Spinal cord (tissue), 10 donors: ENCODE data around the gene HOXC4. TPM values are rescaled to one million over a fixed set of nuclear protein-coding genes. Genes with fewer than 3 reads are reported as not detected.
"Not testable (repeated sequence)": the region's sequence is repeated elsewhere in the genome, so short reads cannot be mapped to it uniquely, and the experiment has no call there.

ENCODE experiments used
- DNase-seq, 6 donors: peaks; one replicate each; pipeline versions ENCODE4 v3.0.0 to v3.0.0-alpha.2; 2013 to 2015; ENCODE audit warnings: low spot score in 6 of 6, low read depth in 4 of 6
- H3K27ac ChIP-seq: one replicate; pipeline ENCODE4 v1.5.1; 2013; ENCODE audit warnings: low read depth, low read length, control low read depth
- H3K27me3 ChIP-seq: one replicate; pipeline ENCODE4 v1.6.1; 2013; ENCODE audit warnings: low read length; ENCODE audit not compliant: control insufficient read depth, insufficient read depth
- H3K36me3 ChIP-seq: one replicate; pipeline ENCODE4 v1.6.1; 2013; ENCODE audit warnings: low read length; ENCODE audit not compliant: control insufficient read depth, insufficient read depth
- H3K4me1 ChIP-seq: one replicate; pipeline ENCODE4 v1.6.1; 2013; ENCODE audit warnings: low read length; ENCODE audit not compliant: control insufficient read depth, insufficient read depth
- H3K4me3 ChIP-seq: one replicate; pipeline ENCODE4 v1.5.1; 2013; ENCODE audit warnings: low read depth, low read length, control low read depth
- H3K9me3 ChIP-seq: one replicate; pipeline ENCODE4 v1.6.1; 2013; ENCODE audit warnings: low read length; ENCODE audit not compliant: control insufficient read depth, insufficient read depth
- WGBS: methylation state at CpG from one replicate; pipeline ENCODE4 v1.1.5; 2013; ENCODE audit warnings: missing lambda C conversion rate; ENCODE audit not compliant: insufficient coverage; 5-methylcytosine and 5-hydroxymethylcytosine counted together
- polyA plus RNA-seq, 2 donors: library from polyadenylated mRNA; unstranded; fragments of 120-200 nt; gene quantifications; one replicate each; pipeline ENCODE4 v1.2.1, GENCODE V29; 2013; ENCODE audit not compliant: insufficient read length in 2 of 2
- total RNA-seq, 2 donors: library from RNA; depleted of rRNA in 1 of 2; stranded (reverse); fragments of 120-200 nt in 1 of 2; fragments of >200 nt in 1 of 2; gene quantifications; one replicate each; pipeline versions ENCODE4 v1.2.3 to v1.2.4, GENCODE V29; 2013 to 2014
- donor health status: healthy.

Gene HOXC4
- total and polyA plus RNA-seq, 4 donors: 10.0 to 100 (median 54.5) TPM

- H3K36me3 ChIP-seq, H3K27me3 ChIP-seq, H3K9me3 ChIP-seq: not testable (repeated sequence)
- WGBS: 13% methylated on average over 8 of the region's 16 CpGs
- Histone ChIP-seq H3K4me1 (peaks cover 31% of the 10 kb centered on the region), H3K27ac (peak overlapping the region; percentile 94), H3K4me3 (peak overlapping the region; percentile 21)
- DNase-seq: peak in 2 of 6 donors; percentile 54 to 82
Observed at GRCh38 chr12:54081053-54081514, 27.4 kb downstream of the HOXC4 start.

- DNase-seq: peak in 2 of 6 donors; percentile 54 to 78
- Histone ChIP-seq H3K4me3 (peak overlapping the region; percentile 16), H3K4me1 (peaks cover 30% of the 10 kb centered on the region), H3K27ac (peak overlapping the region; percentile 94)
- 10% methylated on average over 18 of the region's 35 CpGs for WGBS
- H3K9me3 ChIP-seq, H3K27me3 ChIP-seq, H3K36me3 ChIP-seq: not testable (repeated sequence)
Observed at GRCh38 chr12:54081581-54082396, 28.2 kb downstream of the HOXC4 start.

GRCh38 chr12:54082397-54082892, 28.8 kb downstream of the HOXC4 start:
- 0% methylated on average over 11 of the region's 36 CpGs for WGBS
- Histone ChIP-seq H3K4me3 (peak overlapping the region; percentile 16), H3K27ac (peak overlapping the region; percentile 94)

GRCh38 chr12:54088011-54088410, 34.4 kb downstream of the HOXC4 start:
- not testable (repeated sequence) for H3K27me3 ChIP-seq, DNase-seq, H3K36me3 ChIP-seq, H3K4me3 ChIP-seq, H3K9me3 ChIP-seq, H3K27ac ChIP-seq
- peaks cover 13% of the 10 kb centered on the region for H3K4me1 ChIP-seq

More at GRCh38 chr12:54082397-54082892, 28.8 kb downstream of the HOXC4 start:
- peaks cover 24% of the 10 kb centered on the region for H3K4me1 ChIP-seq
- H3K36me3 ChIP-seq: no peaks in the 10 kb centered on the region
- peak in 2 of 6 donors; percentile 75 to 94 for DNase-seq
- H3K27me3 ChIP-seq: no peaks in the 10 kb centered on the region
- no peaks in the 10 kb centered on the region for H3K9me3 ChIP-seq

- no CpG with 5 or more reads among the region's 6 CpGs for WGBS
- H3K4me3 ChIP-seq, H3K4me1 ChIP-seq, H3K36me3 ChIP-seq, H3K27me3 ChIP-seq, H3K9me3 ChIP-seq, H3K27ac ChIP-seq, DNase-seq: not testable (repeated sequence)
Observed at GRCh38 chr12:54089465-54089864, 35.8 kb downstream of the HOXC4 start.

- not testable (repeated sequence) for H3K9me3 ChIP-seq, H3K36me3 ChIP-seq, H3K27ac ChIP-seq, H3K4me1 ChIP-seq, H3K27me3 ChIP-seq
- 3% methylated on average over 15 of the region's 37 CpGs for WGBS
- peak in 2 of 6 donors; percentile 34 to 83 for DNase-seq
- H3K4me3 ChIP-seq: peak overlapping the region; percentile 26
Observed at GRCh38 chr12:54090312-54090711, 36.7 kb downstream of the HOXC4 start.

GRCh38 chr12:54092943-54093342, 39.3 kb downstream of the HOXC4 start:
- not testable (repeated sequence) for DNase-seq, H3K9me3 ChIP-seq, H3K27me3 ChIP-seq, H3K36me3 ChIP-seq, H3K4me3 ChIP-seq, H3K27ac ChIP-seq, H3K4me1 ChIP-seq
- WGBS: 100% methylated on average over 1 of the region's 2 CpGs

- H3K27ac ChIP-seq, H3K27me3 ChIP-seq, H3K4me3 ChIP-seq, H3K4me1 ChIP-seq, H3K9me3 ChIP-seq, H3K36me3 ChIP-seq: not testable (repeated sequence)
- DNase-seq: peak in 1 of 6 donors; percentile 9
- WGBS: 81% methylated on average over 3 of the region's 5 CpGs
Observed at GRCh38 chr12:54095928-54096327, 42.3 kb downstream of the HOXC4 start.

- H3K4me1 ChIP-seq, H3K4me3 ChIP-seq, H3K9me3 ChIP-seq, H3K36me3 ChIP-seq, H3K27ac ChIP-seq, DNase-seq, H3K27me3 ChIP-seq: not testable (repeated sequence)
- no CpG with 5 or more reads among the region's 2 CpGs for WGBS
Observed at GRCh38 chr12:54098644-54099043, 45.0 kb downstream of the HOXC4 start.

- not testable (repeated sequence) for H3K4me3 ChIP-seq, H3K9me3 ChIP-seq, DNase-seq, H3K36me3 ChIP-seq, H3K4me1 ChIP-seq, H3K27me3 ChIP-seq, H3K27ac ChIP-seq
- 92% methylated on average over 4 of the region's 6 CpGs for WGBS
Observed at GRCh38 chr12:54100588-54100987, 47.0 kb downstream of the HOXC4 start.
